Measurements from ENCODE around the gene ISM2.

- TF ChIP-seq EP300 (IDR thresholded peaks at IDR 0.05) (no peak), POLR2A (IDR thresholded peaks at IDR 0.05; ENCODE audit: low read depth) (no peak)
Observed at GRCh38 chr14:77469539-77469938, 29.1 kb downstream of the ISM2 start.

Data from esophagus muscularis mucosa (tissue), 2 donors.